ENCODE results near the gene CADM2.

GRCh38 chr3:85808755-85809154 is 850.0 kb downstream of the CADM2 start:
- TF ChIP-seq CTCF (IDR thresholded peaks at IDR 0.05; ENCODE audit: low read depth, low read length, poor library complexity, severe bottlenecking) (no peak), EZH2phosphoT487 (IDR thresholded peaks at IDR 0.05; ENCODE audit: borderline replicate concordance, low read length) (no peak)

Data from DOHH2 (cell line).